Kidney epithelial cell (primary cell): Measurements from ENCODE around the gene SOX30. TPM values are rescaled to one million over a fixed set of nuclear protein-coding genes. Genes with fewer than 3 reads are reported as not detected.
"Not testable (repeated sequence)": the region's sequence is repeated elsewhere in the genome, so short reads cannot be mapped to it uniquely, and the experiment has no call there.

Experiments
- DNase-seq: peaks from one replicate; pipeline ENCODE4 v3.0.0-alpha.2; 2010; ENCODE audit warnings: low read depth
- H3K27me3 ChIP-seq: 2 replicates; pipeline ENCODE4 v1.6.0; 2011; ENCODE audit warnings: low read length; ENCODE audit not compliant: control insufficient read depth, insufficient read depth
- H3K36me3 ChIP-seq: 2 replicates; pipeline ENCODE4 v1.5.1; 2011; ENCODE audit warnings: low read length; ENCODE audit not compliant: control insufficient read depth, insufficient read depth
- H3K4me3 ChIP-seq: 2 replicates; pipeline ENCODE4 v1.5.1; 2011; ENCODE audit warnings: low read depth, mild to moderate bottlenecking, control low read depth, low read length
- CTCF ChIP-seq: IDR thresholded peaks from 2 replicates; pipeline ENCODE4 v1.5.1; 2011; ENCODE audit warnings: mild to moderate bottlenecking, moderate library complexity, low read length, control low read depth, inconsistent platforms; ENCODE audit not compliant: insufficient read depth, poor library complexity, severe bottlenecking
- total RNA-seq: library from RNA; depleted of rRNA; stranded (reverse); fragments of >200 nt; gene quantifications from 2 replicates; pipeline ENCODE4 v1.2.3, GENCODE V29; 2015

Gene SOX30
- total RNA-seq, 1 donor from 2014 or later, result 0.08 TPM

GRCh38 chr5:157682257-157682656, 30.0 kb upstream of the SOX30 start:
- TF ChIP-seq CTCF, result no peak
- H3K27me3 ChIP-seq, result no peaks in the 10 kb centered on the region

GRCh38 chr5:157681048-157681447, 28.8 kb upstream of the SOX30 start:
- DNase-seq, result no peak
- Histone ChIP-seq H3K4me3 (no peak overlapping the region), H3K36me3 (no peaks in the 10 kb centered on the region), H3K27me3 (no peaks in the 10 kb centered on the region)
- TF ChIP-seq CTCF, result no peak

More at GRCh38 chr5:157682257-157682656, 30.0 kb upstream of the SOX30 start:
- no peak overlapping the region for H3K4me3 ChIP-seq
- DNase-seq, result no peak
- no peaks in the 10 kb centered on the region for H3K36me3 ChIP-seq

GRCh38 chr5:157680239-157680638, 28.0 kb upstream of the SOX30 start:
- Histone ChIP-seq H3K4me3 (no peak overlapping the region), H3K36me3 (no peaks in the 10 kb centered on the region), H3K27me3 (no peaks in the 10 kb centered on the region)
- DNase-seq, result no peak
- TF ChIP-seq CTCF, result no peak

- Histone ChIP-seq H3K27me3 (no peaks in the 10 kb centered on the region), H3K4me3 (no peak overlapping the region), H3K36me3 (no peaks in the 10 kb centered on the region)
- no peak for TF ChIP-seq CTCF
- no peak for DNase-seq
These were observed 27.6 kb upstream of the SOX30 start for GRCh38 chr5:157679801-157680200.

GRCh38 chr5:157677931-157678330, 25.7 kb upstream of the SOX30 start:
- no peaks in the 10 kb centered on the region for H3K36me3 ChIP-seq
- H3K4me3 ChIP-seq, result no peak overlapping the region
- TF ChIP-seq CTCF, result no peak
- no peaks in the 10 kb centered on the region for H3K27me3 ChIP-seq
- no peak for DNase-seq

GRCh38 chr5:157674351-157674750, 22.1 kb upstream of the SOX30 start:
- not testable (repeated sequence) for H3K4me3 ChIP-seq, DNase-seq, H3K27me3 ChIP-seq, H3K36me3 ChIP-seq

- Histone ChIP-seq H3K4me3 (no peak overlapping the region), H3K27me3 (peaks cover 2% of the 10 kb centered on the region), H3K36me3 (no peaks in the 10 kb centered on the region)
- TF ChIP-seq CTCF, result no peak
- no peak for DNase-seq
These were observed 20.7 kb upstream of the SOX30 start for GRCh38 chr5:157672976-157673375.
